ENCODE measurements around the gene SIGLEC9.
A peak's percentile ranks its signal among the peaks of the same experiment; 100 is the strongest.
"Not testable (repeated sequence)": the region's sequence is repeated elsewhere in the genome, so short reads cannot be mapped to it uniquely, and the experiment has no call there.

Gene SIGLEC9

DNA sequence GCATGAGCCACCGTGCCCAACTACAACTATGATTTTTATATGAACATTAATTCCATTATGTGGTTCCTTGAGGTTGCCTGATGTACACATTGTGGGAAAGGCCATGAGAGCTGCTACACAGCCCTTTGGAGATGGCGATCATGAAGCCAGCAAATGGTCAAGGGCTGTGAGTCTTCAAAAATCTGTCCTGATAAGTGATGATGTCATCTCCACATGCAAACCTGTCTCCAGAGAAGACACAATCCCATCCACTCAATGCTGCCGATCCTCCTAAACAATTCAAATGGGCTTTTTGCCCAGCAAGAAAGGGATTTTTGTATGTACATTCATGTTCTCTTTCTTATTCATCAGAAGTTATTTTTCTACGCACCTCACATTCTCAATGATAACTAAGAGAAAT is 35.0 kb downstream of the SIGLEC9 start:
- Histone ChIP-seq H4K20me1 (no peaks in the 10 kb centered on the region), H3K27me3 (no peaks in the 10 kb centered on the region), H3K9me3 (replicated peaks in 1 of 11) (no peaks in the 10 kb centered on the region), H3K9ac (no peak overlapping the region), H3K4me3 (no peak overlapping the region), H3K27ac (no peak overlapping the region), H3K4me2 (no peak overlapping the region), H3K4me1 (peaks cover 0 to 18% (median 0%) of the 10 kb centered on the region in 10 experiments; a peak in 3 of 20 replicates), H3K36me3 (peaks cover 0 to 11% (median 0%) of the 10 kb centered on the region in 11 experiments; a peak in 4 of 22 replicates)
- TF ChIP-seq Cebpa-rat (IDR thresholded peaks at IDR 0.05): no peak

DNA sequence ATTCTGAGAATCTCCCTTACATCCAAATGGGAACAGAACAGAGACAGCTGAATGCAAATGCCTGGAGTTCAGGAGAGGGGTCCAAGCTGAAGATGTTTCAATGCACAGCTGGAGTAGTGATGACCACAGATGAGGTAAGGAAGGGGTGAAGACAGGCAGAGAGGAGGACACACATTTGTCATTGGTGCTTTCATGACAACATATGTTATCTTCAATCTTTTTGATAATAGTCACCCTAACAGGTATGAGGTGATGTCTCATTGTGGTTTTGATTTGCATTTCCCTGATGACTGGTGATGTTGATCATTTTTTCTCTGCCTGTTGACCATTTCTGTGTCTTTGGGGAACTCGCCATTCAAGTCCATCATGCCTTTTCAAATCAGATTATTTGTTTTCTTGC is 36.6 kb downstream of the SIGLEC9 start:
- no peaks in the 10 kb centered on the region for H4K20me1 ChIP-seq
- H3K4me3 ChIP-seq: no peak overlapping the region
- H3K9me3 ChIP-seq (replicated peaks in 1 of 11): no peaks in the 10 kb centered on the region
- no peaks in the 10 kb centered on the region for H3K27me3 ChIP-seq
- H3K4me1 ChIP-seq: peaks cover 0 to 18% (median 0%) of the 10 kb centered on the region in 10 experiments; a peak in 3 of 20 replicates
- no peak overlapping the region for H3K9ac ChIP-seq
- no peaks in the 10 kb centered on the region for H3K36me3 ChIP-seq
- no peak for TF ChIP-seq Cebpa-rat (IDR thresholded peaks at IDR 0.05)
- H3K27ac ChIP-seq: no peak overlapping the region
- H3K4me2 ChIP-seq: no peak overlapping the region

DNA sequence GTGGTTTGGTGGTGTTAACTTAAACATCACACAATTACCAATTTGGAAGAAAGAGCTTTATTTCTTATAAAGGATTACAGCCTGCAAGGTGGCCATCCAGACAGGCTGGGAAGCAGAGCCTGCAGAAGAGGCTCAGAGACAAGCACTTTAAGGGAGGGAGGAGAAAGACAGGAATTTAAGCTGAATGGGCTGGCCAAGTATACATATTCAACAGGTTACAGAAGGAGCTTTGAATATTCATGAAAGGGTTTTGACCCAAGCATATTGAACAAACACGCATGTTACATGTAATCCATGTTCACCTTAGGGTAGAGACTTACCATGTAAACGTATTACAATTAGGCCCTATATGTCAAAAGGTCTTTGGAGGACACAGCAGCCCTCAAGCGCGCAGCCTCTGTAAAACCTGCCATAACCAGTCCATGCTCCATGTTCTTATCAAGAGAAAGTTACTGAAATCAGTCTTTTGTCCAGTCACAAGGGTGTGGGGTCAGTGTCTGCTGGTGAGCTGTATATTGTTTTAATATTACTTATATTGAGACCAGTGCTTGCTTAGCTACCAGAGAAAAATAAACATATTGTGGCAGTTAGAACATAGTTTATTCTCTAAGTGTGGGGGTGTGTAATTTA is 37.3 kb downstream of the SIGLEC9 start:
- no peak for TF ChIP-seq Cebpa-rat (IDR thresholded peaks at IDR 0.05)

DNA sequence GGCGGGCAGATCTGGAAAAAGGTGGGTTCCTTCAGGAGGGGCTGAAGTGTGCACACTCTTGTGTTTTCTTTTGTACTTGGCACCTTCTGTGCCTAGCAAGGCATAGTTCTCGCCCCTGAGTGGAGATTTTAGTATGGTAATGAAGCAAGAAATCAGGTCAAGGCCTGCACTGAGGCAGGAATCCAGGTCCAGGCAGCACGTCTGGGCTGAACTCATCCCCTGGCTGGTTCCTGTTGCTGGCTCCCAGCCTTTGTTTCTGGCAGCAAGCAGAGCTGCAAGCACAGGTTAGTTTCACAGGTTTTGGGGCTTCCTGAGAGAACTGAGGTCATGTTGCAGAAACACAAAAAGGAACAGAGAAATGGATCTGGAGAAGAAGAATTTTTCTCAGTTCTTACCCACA is 38.6 kb downstream of the SIGLEC9 start:
- Histone ChIP-seq H3K4me1 (peaks cover 17 to 28% (median 18%) of the 10 kb centered on the region in 10 experiments), H3K9me3 (replicated peaks in 1 of 11) (no peaks in the 10 kb centered on the region), H4K20me1 (no peaks in the 10 kb centered on the region), H3K27me3 (no peaks in the 10 kb centered on the region), H3K4me3 (no peak overlapping the region), H3K27ac (no peak overlapping the region), H3K4me2 (no peak overlapping the region), H3K9ac (no peak overlapping the region), H3K36me3 (no peaks in the 10 kb centered on the region)
- no peak for TF ChIP-seq Cebpa-rat (IDR thresholded peaks at IDR 0.05)

More for the DNA sequence above, 37.3 kb downstream of the SIGLEC9 start:
- Histone ChIP-seq H3K4me2 (no peak overlapping the region), H3K9ac (no peak overlapping the region), H4K20me1 (no peaks in the 10 kb centered on the region), H3K4me3 (no peak overlapping the region), H3K4me1 (peaks cover 4 to 24% (median 5%) of the 10 kb centered on the region in 10 experiments), H3K27me3 (no peaks in the 10 kb centered on the region), H3K36me3 (no peaks in the 10 kb centered on the region), H3K9me3 (replicated peaks in 1 of 11) (no peaks in the 10 kb centered on the region), H3K27ac (no peak overlapping the region)

DNA sequence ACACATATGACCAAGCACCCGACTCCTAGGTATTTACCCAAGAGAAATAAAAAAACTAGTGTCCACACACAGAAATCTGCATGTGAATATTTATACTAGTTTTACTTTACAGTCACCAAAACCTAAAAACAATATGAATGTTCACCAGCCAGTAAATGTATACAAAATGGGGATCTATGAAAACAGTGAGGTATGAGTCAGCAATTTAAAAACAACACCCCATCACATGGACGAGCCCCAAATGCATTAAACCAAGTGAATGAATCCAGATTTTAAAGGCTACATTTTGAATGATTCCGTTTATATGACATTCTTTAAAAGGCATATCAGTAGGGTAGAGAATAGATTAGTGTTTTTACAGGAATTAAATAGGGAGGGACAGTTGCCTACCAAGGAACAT is 39.5 kb downstream of the SIGLEC9 start:
- TF ChIP-seq Cebpa-rat (IDR thresholded peaks at IDR 0.05): no peak

DNA sequence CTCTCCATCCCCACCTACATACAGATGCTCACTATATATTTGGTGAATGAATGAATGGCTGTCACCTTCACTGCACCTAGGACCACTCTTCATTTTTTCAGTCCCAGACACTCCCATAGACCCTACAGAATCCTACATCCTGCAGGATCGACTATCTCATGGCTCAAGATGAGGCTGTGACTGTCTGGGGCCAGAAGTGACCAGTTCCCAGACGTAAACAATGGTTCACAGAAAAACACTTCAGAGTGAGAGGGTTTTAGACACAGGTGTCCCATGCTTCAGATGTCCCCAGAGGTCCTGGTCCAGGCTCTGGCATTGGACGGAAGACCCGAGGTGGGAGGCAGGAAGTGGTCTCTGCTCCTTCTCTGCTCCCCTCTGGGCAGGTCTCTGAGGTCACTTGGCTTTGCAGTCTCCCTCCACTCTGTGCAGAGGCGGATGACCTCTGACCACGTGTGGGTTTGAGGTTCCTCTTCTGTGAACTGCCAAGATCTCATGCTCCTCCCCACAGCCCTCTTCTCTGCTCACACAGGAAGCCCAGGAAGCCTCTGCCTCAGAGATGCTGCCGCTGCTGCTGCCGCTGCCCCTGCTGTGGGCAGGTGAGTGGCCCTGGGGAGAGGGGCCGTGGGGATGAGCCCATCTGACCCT is 42.3 kb downstream of the SIGLEC9 start:
- H3K4me1 ChIP-seq: peaks cover 27 to 43% (median 29%) of the 10 kb centered on the region in 10 experiments
- peak overlapping the region in 6 of 10 experiments; percentile 9 to 62 (median 41); a peak in 8 of 20 replicates for H3K4me3 ChIP-seq
- H4K20me1 ChIP-seq: no peaks in the 10 kb centered on the region
- peak overlapping the region in 8 of 11 experiments; percentile 1 to 53 (median 45); a peak in 15 of 22 replicates for H3K9ac ChIP-seq
- peak overlapping the region in 8 of 11 experiments; percentile 12 to 56 (median 40); a peak in 11 of 22 replicates for H3K27ac ChIP-seq
- TF ChIP-seq Cebpa-rat (IDR thresholded peaks at IDR 0.05): no peak
- no peaks in the 10 kb centered on the region for H3K27me3 ChIP-seq
- H3K9me3 ChIP-seq (replicated peaks in 1 of 11): no peaks in the 10 kb centered on the region
- H3K36me3 ChIP-seq: no peaks in the 10 kb centered on the region
- peak overlapping the region; percentile 75 to 92 (median 81) for H3K4me2 ChIP-seq

More for the DNA sequence above, 39.5 kb downstream of the SIGLEC9 start:
- H3K4me1 ChIP-seq: peaks cover 26 to 29% (median 28%) of the 10 kb centered on the region in 10 experiments
- no peak overlapping the region for H3K4me3 ChIP-seq
- H3K27ac ChIP-seq: no peak overlapping the region
- H3K27me3 ChIP-seq: no peaks in the 10 kb centered on the region
- no peak overlapping the region for H3K9ac ChIP-seq
- H3K9me3 ChIP-seq (replicated peaks in 1 of 11): no peaks in the 10 kb centered on the region
- H3K4me2 ChIP-seq: no peak overlapping the region
- H3K36me3 ChIP-seq: no peaks in the 10 kb centered on the region
- no peaks in the 10 kb centered on the region for H4K20me1 ChIP-seq

DNA sequence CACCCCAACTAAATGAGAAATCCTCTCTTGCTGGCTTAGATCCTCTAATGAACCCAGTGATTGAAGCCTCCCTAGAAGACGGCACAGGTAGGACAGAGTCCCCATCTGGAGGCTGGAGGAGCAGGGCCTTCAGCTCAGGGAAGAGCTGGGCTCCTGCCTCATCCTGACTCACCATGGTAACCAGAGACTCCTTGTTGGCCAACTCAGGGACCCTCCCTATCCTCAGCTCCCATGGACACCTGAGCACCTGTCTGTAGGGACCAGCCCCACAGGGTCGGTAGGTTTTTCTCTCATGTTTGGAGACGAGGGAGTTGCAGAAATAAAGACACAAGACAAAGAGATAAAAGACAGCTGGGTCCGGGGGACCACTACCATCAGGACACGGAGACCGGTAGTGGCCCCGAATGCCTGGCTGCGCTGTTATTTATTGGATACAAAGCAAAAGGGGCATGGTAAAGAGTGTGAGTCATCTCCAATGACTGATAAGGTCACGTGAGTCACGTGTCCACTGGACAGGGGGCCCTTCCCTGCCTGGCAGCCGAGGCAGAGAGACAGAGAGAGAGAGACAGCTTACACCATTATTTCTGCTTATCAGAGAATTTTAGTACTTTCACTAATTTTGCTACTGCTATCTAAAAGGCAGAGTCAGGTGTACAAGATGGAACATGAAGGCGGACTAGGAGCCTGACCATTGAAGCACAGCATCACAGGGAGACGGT is 44.0 kb downstream of the SIGLEC9 start:
- peak overlapping the region in 5 of 11 experiments; percentile 11 to 53 (median 39); a peak in 5 of 22 replicates for H3K9ac ChIP-seq
- peak overlapping the region; percentile 75 to 92 (median 81) for H3K4me2 ChIP-seq
- H3K9me3 ChIP-seq (replicated peaks in 1 of 11): no peaks in the 10 kb centered on the region
- H3K4me1 ChIP-seq: peaks cover 27 to 55% (median 32%) of the 10 kb centered on the region in 10 experiments
- peak overlapping the region in 6 of 11 experiments; percentile 10 to 53 (median 40); a peak in 7 of 22 replicates for H3K27ac ChIP-seq
- H3K36me3 ChIP-seq: no peaks in the 10 kb centered on the region
- H3K4me3 ChIP-seq: peak overlapping the region in 2 of 10 experiments; percentile 51 to 62; a peak in 2 of 20 replicates
- no peaks in the 10 kb centered on the region for H4K20me1 ChIP-seq
- TF ChIP-seq Cebpa-rat (IDR thresholded peaks at IDR 0.05): no peak
- H3K27me3 ChIP-seq: no peaks in the 10 kb centered on the region

DNA sequence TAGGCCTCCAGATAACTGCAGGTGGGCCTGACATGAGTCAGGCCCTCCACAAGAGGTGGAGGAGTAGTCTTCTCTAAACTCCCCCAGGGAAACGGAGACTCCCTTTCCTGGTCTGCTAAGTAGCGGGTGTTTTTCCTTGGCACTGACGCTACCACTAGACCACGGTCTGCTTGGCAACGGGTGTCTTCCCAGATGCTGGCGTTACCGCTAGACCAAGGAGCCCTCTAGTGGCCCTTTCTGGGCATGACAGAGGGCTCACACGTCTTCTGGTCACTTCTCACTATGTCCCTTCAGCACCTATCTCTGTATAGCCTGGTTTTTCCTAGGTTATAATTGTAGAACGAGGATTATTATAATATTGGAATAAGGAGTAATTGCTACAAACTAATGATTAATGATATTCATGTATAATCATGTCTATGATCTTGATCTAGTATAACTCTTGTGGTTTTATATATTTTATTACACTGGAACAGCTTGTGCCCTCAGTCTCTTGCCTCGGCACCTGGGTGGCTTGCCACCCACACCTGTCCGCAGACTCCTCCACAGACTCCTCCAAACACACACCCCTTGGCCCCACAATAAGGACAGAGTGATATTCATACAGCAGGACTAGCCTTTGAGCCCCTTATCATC is 44.7 kb downstream of the SIGLEC9 start:
- Histone ChIP-seq H3K4me1 (peaks cover 27 to 60% (median 32%) of the 10 kb centered on the region in 10 experiments), H3K4me2 (peak overlapping the region in 10 of 11 experiments; percentile 22 to 92 (median 82); a peak in 18 of 22 replicates), H3K27ac (peak overlapping the region in 1 of 11 experiments; percentile 37; a peak in 1 of 22 replicates), H3K9ac (peak overlapping the region in 1 of 11 experiments; percentile 36; a peak in 1 of 22 replicates)
- not testable (repeated sequence) for H3K9me3 ChIP-seq (replicated peaks in 1 of 11); H4K20me1 ChIP-seq; H3K36me3 ChIP-seq; H3K4me3 ChIP-seq; H3K27me3 ChIP-seq
